ENCODE measurements around the gene ANO2. TPM values are rescaled to one million over a fixed set of nuclear protein-coding genes. Genes with fewer than 3 reads are reported as not detected.

The ANO2 gene
- total RNA-seq, 1 experiment from 2014 or later, result 0.68 TPM

DNA sequence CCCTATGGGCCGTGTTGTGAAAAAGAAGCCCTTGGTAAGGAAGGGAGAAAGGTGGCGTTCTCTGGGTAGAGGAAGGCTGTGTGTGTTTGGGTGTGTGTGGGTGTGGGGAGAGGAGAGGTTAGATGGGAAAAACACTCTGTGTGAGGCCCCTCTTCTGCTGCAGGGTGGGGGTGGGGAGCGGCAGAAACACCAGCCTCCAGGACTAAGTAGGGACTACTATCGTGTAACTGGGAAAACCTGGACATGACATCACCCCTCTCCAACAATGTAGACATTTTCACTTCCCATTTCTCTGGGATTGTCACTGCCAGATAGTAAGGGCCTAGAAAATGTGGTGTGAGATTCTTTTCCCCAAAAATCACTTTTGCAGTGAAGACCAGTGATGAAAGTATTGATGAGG is 308.2 kb downstream of the ANO2 start:
- ChIA-PET POLR2A (no interaction called here), CTCF (no interaction called here)
- no peak for DNase-seq
- H3K36me3 ChIP-seq (ENCODE audit: control insufficient read depth, insufficient read depth, low read length), result no peaks in the 10 kb centered on the region
- Mint-ChIP-seq H3K27ac (ENCODE audit: unreplicated experiment) (no peak overlapping the region), H3K4me1 (ENCODE audit: low read depth, unreplicated experiment) (no peaks in the 10 kb centered on the region), H3K27me3 (ENCODE audit: insufficient read depth, unreplicated experiment) (no peaks in the 10 kb centered on the region), H3K36me3 (ENCODE audit: insufficient read depth, unreplicated experiment) (no peaks in the 10 kb centered on the region), H3K4me3 (ENCODE audit: unreplicated experiment) (no peak overlapping the region), H3K9me3 (ENCODE audit: unreplicated experiment) (no peaks in the 10 kb centered on the region)
- H3K4me1 ChIP-seq, result peaks cover 9% of the 10 kb centered on the region; the same call in 1 of the 2 replicates
- no peaks in the 10 kb centered on the region for H3K27me3 ChIP-seq (replicated peaks; ENCODE audit: control insufficient read depth, insufficient read depth, low read length)
- H3K9me3 ChIP-seq, result no peaks in the 10 kb centered on the region
- intact Hi-C loops (cut with micrococcal nuclease; ENCODE audit: unreplicated experiment), result no loop called here
- TF ChIP-seq, protein P1, sequence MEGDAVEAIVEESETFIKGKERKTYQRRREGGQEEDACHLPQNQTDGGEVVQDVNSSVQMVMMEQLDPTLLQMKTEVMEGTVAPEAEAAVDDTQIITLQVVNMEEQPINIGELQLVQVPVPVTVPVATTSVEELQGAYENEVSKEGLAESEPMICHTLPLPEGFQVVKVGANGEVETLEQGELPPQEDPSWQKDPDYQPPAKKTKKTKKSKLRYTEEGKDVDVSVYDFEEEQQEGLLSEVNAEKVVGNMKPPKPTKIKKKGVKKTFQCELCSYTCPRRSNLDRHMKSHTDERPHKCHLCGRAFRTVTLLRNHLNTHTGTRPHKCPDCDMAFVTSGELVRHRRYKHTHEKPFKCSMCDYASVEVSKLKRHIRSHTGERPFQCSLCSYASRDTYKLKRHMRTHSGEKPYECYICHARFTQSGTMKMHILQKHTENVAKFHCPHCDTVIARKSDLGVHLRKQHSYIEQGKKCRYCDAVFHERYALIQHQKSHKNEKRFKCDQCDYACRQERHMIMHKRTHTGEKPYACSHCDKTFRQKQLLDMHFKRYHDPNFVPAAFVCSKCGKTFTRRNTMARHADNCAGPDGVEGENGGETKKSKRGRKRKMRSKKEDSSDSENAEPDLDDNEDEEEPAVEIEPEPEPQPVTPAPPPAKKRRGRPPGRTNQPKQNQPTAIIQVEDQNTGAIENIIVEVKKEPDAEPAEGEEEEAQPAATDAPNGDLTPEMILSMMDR (IDR thresholded peaks at IDR 0.05; ENCODE audit: insufficient read depth in 1 of 2, low read depth in 1 of 2, low read length in 1 of 2, severe bottlenecking in 1 of 2, unreplicated experiment in 1 of 2), result no peak
- BruUV-seq (replicated peaks), result no TSS peak
- H3K4me3 ChIP-seq (ENCODE audit: low read depth, low read length), result no peak overlapping the region

DNA sequence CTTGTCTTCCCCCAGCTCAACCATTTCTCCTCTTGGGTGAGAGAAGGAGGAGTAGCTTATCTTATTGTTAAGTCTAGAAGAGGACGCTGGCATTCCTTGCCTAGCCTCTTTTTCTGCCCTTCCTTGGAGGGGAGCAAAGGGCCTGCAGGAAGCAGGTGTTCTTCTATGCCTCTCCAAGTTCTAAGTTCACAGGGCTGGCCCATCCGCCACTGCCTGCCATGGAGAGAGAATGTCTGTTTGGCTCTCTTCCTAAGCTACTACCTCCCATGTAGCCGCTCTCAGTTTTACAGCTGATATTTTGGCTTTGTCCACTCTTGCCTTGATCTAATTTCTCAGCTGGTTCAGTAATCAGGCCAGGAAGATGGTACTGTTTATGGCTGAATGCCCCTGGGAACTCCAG is 312.0 kb downstream of the ANO2 start:
- TF ChIP-seq, protein P1 (IDR thresholded peaks at IDR 0.05; ENCODE audit: insufficient read depth in 1 of 2, low read depth in 1 of 2, low read length in 1 of 2, severe bottlenecking in 1 of 2, unreplicated experiment in 1 of 2), result no peak
- intact Hi-C loops (cut with micrococcal nuclease; ENCODE audit: unreplicated experiment), result no loop called here
- BruUV-seq (replicated peaks), result no TSS peak
- POLR2A ChIA-PET, result interaction anchor here (0.6 kb wide), 1 partner anchor 88 kb away, joined by 3 read pairs; no protein-coding TSS in a partner anchor
- H3K36me3 ChIP-seq (ENCODE audit: control insufficient read depth, insufficient read depth, low read length), result no peaks in the 10 kb centered on the region
- H3K4me1 ChIP-seq, result peaks cover 9% of the 10 kb centered on the region; the same call in 1 of the 2 replicates
- H3K4me1 Mint-ChIP-seq (ENCODE audit: low read depth, unreplicated experiment), result no peaks in the 10 kb centered on the region
- no peak overlapping the region for H3K4me3 Mint-ChIP-seq (ENCODE audit: unreplicated experiment)
- no peaks in the 10 kb centered on the region for H3K36me3 Mint-ChIP-seq (ENCODE audit: insufficient read depth, unreplicated experiment)
- no peaks in the 10 kb centered on the region for H3K27me3 ChIP-seq (replicated peaks; ENCODE audit: control insufficient read depth, insufficient read depth, low read length)
- no peak overlapping the region for H3K27ac Mint-ChIP-seq (ENCODE audit: unreplicated experiment)
- no peaks in the 10 kb centered on the region for H3K9me3 Mint-ChIP-seq (ENCODE audit: unreplicated experiment)
- H3K9me3 ChIP-seq, result no peaks in the 10 kb centered on the region
- CTCF ChIA-PET, result interaction anchor here (0.7 kb wide), 1 partner anchor 176 kb away, joined by 3 read pairs; no protein-coding TSS in a partner anchor
- H3K4me3 ChIP-seq (ENCODE audit: low read depth, low read length), result no peak overlapping the region
- no peak for DNase-seq
- no peaks in the 10 kb centered on the region for H3K27me3 Mint-ChIP-seq (ENCODE audit: insufficient read depth, unreplicated experiment)

DNA sequence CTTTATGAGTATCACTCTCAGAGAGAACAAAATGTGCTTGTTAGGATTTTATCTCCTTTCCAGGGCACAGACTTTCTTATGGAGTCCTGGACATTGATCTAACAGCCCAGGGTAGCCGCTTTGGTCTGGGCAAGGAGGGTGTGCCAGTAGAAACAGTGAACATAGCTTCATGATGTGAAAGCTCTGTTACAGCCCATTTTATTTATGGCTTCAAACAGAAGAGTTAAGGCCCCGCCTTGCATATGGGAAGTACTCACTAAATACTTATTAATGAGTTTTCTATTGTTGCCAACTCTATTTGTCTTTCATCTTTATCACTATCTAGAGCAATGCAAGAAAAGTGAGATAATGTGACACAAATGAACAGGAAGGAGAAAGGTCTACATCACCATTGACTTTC is 312.6 kb downstream of the ANO2 start:
- Mint-ChIP-seq H3K4me3 (ENCODE audit: unreplicated experiment) (no peak overlapping the region), H3K36me3 (ENCODE audit: insufficient read depth, unreplicated experiment) (no peaks in the 10 kb centered on the region), H3K27ac (ENCODE audit: unreplicated experiment) (no peak overlapping the region), H3K4me1 (ENCODE audit: low read depth, unreplicated experiment) (no peaks in the 10 kb centered on the region), H3K9me3 (ENCODE audit: unreplicated experiment) (no peaks in the 10 kb centered on the region), H3K27me3 (ENCODE audit: insufficient read depth, unreplicated experiment) (no peaks in the 10 kb centered on the region)
- TF ChIP-seq, protein P1 (IDR thresholded peaks at IDR 0.05; ENCODE audit: insufficient read depth in 1 of 2, low read depth in 1 of 2, low read length in 1 of 2, severe bottlenecking in 1 of 2, unreplicated experiment in 1 of 2), result no peak
- peaks cover 9% of the 10 kb centered on the region; the same call in 1 of the 2 replicates for H3K4me1 ChIP-seq
- no peaks in the 10 kb centered on the region for H3K9me3 ChIP-seq
- no peaks in the 10 kb centered on the region for H3K27me3 ChIP-seq (replicated peaks; ENCODE audit: control insufficient read depth, insufficient read depth, low read length)
- intact Hi-C loops (cut with micrococcal nuclease; ENCODE audit: unreplicated experiment), result no loop called here
- no TSS peak for BruUV-seq (replicated peaks)
- CTCF ChIA-PET, result no interaction called here
- no peak for DNase-seq
- no peaks in the 10 kb centered on the region for H3K36me3 ChIP-seq (ENCODE audit: control insufficient read depth, insufficient read depth, low read length)
- H3K4me3 ChIP-seq (ENCODE audit: low read depth, low read length), result no peak overlapping the region
- POLR2A ChIA-PET, result interaction anchor here (0.6 kb wide), 1 partner anchor 89 kb away, joined by 3 read pairs; no protein-coding TSS in a partner anchor
